Neutrophil (primary cell): ENCODE results near the gene MAMDC2.

ENCODE experiments used
- H3K27ac ChIP-seq: fragments of 200-600 bp; sonication (generic); 2 replicates; pipeline ENCODE4 v1.5.1; 2016; ENCODE audit warnings: mild to moderate bottlenecking, moderate library complexity
- H3K27me3 ChIP-seq: fragments of 200-600 bp; sonication (generic); 2 replicates; pipeline ENCODE4 v1.6.0; 2016; ENCODE audit warnings: mild to moderate bottlenecking
- H3K36me3 ChIP-seq: fragments of 200-600 bp; sonication (generic); 2 replicates; pipeline ENCODE4 v1.5.1; 2017
- H3K4me1 ChIP-seq, 2 experiments: fragments of 200-600 bp in 1 of 2; sonication (generic) in 1 of 2; 1 replicate in 1 of 2; 2 replicates in 1 of 2; pipeline versions ENCODE4 v1.5.1 to v1.6.1; 2013 to 2016; ENCODE audit warnings: low read depth in 1 of 2, low read length in 1 of 2, mild to moderate bottlenecking in 1 of 2, moderate library complexity in 1 of 2; ENCODE audit not compliant: control insufficient read depth in 1 of 2, insufficient read depth in 1 of 2
- H3K4me3 ChIP-seq, 2 experiments: fragments of 200-600 bp in 1 of 2; sonication (generic) in 1 of 2; 1 replicate in 1 of 2; 2 replicates in 1 of 2; pipeline ENCODE4 v1.5.1; 2013 to 2016; ENCODE audit warnings: low read depth in 1 of 2, low read length in 1 of 2, mild to moderate bottlenecking in 1 of 2, moderate library complexity in 1 of 2
- H3K9me3 ChIP-seq: fragments of 200-600 bp; sonication (generic); 2 replicates; pipeline ENCODE4 v1.5.1; 2016
- TF ChIP-seq, protein P1 (sequence below): fragments of 200-600 bp; sonication (generic); IDR thresholded peaks from 2 replicates; pipeline ENCODE4 v1.5.1; 2016; ENCODE audit warnings: antibody characterized with exemption

Gene MAMDC2

DNA sequence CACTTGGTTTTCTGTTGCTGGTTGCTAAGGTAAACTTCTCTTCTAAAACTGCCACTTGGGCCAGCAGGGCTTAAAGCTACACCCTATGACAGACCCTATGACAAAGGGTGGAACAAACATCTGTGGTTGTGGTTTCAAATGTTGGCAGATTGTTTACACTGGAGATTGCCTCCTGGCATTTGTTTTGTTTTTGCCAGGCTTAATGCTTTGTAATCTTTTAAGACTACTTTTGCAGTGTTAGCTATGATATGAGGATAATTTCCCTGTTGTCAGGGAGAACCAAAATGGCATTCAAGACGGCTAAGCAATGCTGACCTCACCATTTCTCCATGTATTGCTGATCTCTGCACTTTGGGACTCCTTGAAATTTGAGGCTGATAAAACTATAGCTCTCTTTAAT is 50.3 kb downstream of the MAMDC2 start:
- Histone ChIP-seq H3K36me3 (no peaks in the 10 kb centered on the region), H3K27me3 (no peaks in the 10 kb centered on the region), H3K9me3 (no peaks in the 10 kb centered on the region), H3K4me1 (no peaks in the 10 kb centered on the region), H3K27ac (no peak overlapping the region), H3K4me3 (no peak overlapping the region)
- TF ChIP-seq, protein P1, sequence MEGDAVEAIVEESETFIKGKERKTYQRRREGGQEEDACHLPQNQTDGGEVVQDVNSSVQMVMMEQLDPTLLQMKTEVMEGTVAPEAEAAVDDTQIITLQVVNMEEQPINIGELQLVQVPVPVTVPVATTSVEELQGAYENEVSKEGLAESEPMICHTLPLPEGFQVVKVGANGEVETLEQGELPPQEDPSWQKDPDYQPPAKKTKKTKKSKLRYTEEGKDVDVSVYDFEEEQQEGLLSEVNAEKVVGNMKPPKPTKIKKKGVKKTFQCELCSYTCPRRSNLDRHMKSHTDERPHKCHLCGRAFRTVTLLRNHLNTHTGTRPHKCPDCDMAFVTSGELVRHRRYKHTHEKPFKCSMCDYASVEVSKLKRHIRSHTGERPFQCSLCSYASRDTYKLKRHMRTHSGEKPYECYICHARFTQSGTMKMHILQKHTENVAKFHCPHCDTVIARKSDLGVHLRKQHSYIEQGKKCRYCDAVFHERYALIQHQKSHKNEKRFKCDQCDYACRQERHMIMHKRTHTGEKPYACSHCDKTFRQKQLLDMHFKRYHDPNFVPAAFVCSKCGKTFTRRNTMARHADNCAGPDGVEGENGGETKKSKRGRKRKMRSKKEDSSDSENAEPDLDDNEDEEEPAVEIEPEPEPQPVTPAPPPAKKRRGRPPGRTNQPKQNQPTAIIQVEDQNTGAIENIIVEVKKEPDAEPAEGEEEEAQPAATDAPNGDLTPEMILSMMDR: no peak

DNA sequence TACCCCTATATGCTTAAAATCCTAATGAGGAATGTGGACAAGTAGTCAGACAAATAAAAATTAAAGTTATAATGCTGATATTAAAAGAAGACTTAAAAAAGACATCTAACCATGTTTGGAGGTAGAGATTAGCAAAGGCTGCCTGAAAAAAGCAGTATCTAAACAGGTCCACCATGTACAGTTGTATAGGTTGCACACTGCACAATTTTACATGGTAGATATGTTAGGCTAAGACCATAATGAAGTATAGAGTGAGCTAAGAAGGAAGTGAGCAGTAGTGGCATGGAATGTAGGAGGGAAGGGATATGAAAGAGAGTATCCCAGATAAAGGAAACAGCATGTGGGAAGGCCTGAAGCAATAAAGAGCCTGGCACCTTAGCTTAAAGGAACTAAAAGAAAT is 51.1 kb downstream of the MAMDC2 start:
- no peaks in the 10 kb centered on the region for H3K4me1 ChIP-seq
- H3K9me3 ChIP-seq: no peaks in the 10 kb centered on the region
- no peaks in the 10 kb centered on the region for H3K36me3 ChIP-seq
- H3K4me3 ChIP-seq: no peak overlapping the region
- H3K27ac ChIP-seq: no peak overlapping the region
- H3K27me3 ChIP-seq: no peaks in the 10 kb centered on the region
- TF ChIP-seq, protein P1: no peak

DNA sequence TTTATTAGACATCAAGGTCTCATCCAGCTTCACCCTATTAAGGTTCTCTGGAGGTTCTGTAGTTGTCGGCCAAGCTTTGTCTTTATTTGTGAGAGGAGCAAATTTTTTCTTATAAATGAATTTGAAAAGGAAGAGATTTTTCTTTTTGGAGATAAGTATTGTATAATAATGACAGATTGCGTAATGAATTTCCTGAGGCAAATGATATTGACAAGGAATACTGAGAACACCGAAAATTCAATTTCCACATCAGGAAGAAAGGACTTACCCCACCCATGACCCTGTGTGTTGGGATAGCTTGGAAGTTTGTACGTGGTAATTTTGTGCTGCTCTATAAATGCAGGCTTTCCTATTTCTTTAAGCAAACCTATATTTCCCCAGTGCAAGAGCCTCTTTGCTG is 53.5 kb downstream of the MAMDC2 start:
- Histone ChIP-seq H3K4me3 (no peak overlapping the region), H3K9me3 (no peaks in the 10 kb centered on the region), H3K4me1 (no peaks in the 10 kb centered on the region), H3K36me3 (no peaks in the 10 kb centered on the region), H3K27ac (no peak overlapping the region), H3K27me3 (no peaks in the 10 kb centered on the region)
- TF ChIP-seq, protein P1: no peak

DNA sequence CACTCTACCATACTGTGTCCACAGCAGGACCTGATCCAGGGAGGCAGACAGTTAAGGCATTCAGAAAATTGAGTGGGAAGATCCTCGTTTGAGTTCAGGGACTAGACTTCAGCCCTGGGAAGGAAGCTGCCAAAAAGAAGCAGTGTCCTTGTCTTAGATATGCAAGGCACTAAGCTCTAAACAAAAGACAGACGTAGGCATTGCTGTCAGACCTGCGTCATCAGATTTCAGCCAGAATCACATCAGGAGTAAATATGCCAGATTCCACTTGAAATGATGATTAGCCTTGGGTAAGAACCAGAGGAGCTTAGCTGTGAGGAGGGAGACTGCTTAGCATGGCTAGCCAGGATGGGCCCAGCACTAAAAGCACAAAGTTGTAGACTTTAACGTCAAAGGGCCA is 56.7 kb downstream of the MAMDC2 start:
- TF ChIP-seq, protein P1: no peak
- H3K9me3 ChIP-seq: no peaks in the 10 kb centered on the region
- H3K4me1 ChIP-seq: no peaks in the 10 kb centered on the region
- no peak overlapping the region for H3K27ac ChIP-seq
- no peaks in the 10 kb centered on the region for H3K27me3 ChIP-seq
- no peaks in the 10 kb centered on the region for H3K36me3 ChIP-seq
- H3K4me3 ChIP-seq: no peak overlapping the region

DNA sequence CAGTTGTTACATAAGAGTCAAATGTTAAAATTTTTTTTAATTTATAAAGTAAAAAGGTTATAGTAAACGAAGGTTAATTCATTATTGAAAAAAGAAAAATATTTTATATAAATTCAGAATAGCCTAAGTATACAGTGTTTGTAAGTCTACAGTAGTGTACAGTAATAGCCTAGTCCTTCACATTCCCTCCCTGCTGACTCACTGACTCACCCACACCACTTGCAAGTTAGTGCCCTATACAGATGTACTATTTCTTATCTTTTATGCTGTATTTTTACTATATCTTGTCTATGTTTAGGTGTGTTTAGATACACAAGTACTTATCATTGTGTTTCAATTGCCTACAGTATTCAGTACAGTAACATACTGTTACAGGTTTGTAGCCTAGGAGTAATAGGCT is 57.6 kb downstream of the MAMDC2 start:
- H3K4me1 ChIP-seq: no peaks in the 10 kb centered on the region

More for the DNA sequence above, 57.6 kb downstream of the MAMDC2 start:
- no peaks in the 10 kb centered on the region for H3K36me3 ChIP-seq
- H3K27ac ChIP-seq: no peak overlapping the region
- H3K9me3 ChIP-seq: no peaks in the 10 kb centered on the region
- H3K4me3 ChIP-seq: no peak overlapping the region
- TF ChIP-seq, protein P1: no peak
- H3K27me3 ChIP-seq: no peaks in the 10 kb centered on the region
